ENCODE measurements around the gene STK32C. TPM values are rescaled to one million over a fixed set of nuclear protein-coding genes. Genes with fewer than 3 reads are reported as not detected.
A peak's percentile ranks its signal among the peaks of the same experiment; 100 is the strongest.

The STK32C gene
- total and polyA plus RNA-seq, 4 donors, result 4.9 to 12.4 (median 9.7) TPM

DNA sequence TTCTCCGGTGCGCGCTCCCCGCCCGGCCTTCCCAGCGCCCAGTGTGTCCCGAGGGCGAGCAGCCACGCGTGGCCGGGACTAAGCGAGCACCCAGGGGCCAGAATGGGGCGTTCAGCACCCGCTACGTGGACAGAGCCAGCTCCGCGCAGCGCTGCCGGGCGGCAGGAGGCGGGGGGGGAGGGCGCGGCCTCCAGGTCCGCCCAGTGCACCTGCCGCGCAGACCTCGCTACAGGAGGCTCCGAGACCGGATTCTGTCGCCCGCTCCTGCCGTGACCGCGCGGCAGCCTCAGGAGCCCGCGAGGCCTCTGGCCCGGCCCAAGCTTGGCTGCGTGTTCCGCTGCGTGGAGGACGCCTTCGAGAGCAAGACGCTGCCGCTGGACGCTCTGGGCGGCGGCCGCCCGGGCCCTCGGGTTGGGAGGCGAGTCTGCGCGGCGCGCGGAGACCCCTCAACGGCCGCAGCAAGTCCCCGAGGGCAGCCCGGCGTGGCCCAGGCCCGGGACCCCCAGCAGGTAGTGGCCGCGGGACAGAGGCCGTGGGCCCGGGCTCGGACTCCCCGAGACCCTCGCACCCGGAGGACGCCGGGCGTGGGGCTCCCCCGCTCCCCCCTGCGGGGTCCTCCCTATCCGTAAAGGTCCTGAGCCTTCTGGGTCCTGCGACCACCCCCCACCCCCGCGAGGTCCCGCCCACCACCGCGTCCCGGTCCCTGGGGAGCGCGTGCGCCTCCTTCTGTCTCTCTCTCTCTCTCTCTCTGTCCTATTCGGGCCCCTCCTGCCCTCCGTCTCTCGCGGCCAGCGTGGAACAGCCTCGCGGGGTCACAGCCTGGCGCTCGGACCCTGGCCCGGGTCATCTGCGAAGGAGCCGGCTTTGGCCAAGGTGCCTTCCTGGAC, 121.9 kb downstream of the STK32C start:
- intact Hi-C loops (cut with DNase I), result no loop called here
- H3K27me3 ChIP-seq (ENCODE audit: control insufficient read depth in 1 of 2, insufficient read depth in 2 of 2, low read length in 1 of 2), result no peaks in the 10 kb centered on the region
- H3K36me3 ChIP-seq (ENCODE audit: control insufficient read depth in 1 of 2, insufficient read depth in 2 of 2, low read length in 1 of 2), result no peaks in the 10 kb centered on the region
- no peaks in the 10 kb centered on the region for H3K4me1 ChIP-seq (ENCODE audit: control insufficient read depth in 1 of 2, insufficient read depth in 2 of 2, low read length in 2 of 2)
- WGBS, 2 donors, result 3 to 4% methylated on average over 75 to 99 of the region's 99 CpGs
- H3K4me3 ChIP-seq (ENCODE audit: low read length in 2 of 2), result peak overlapping the region in 1 of 2 donors; percentile 42
- no peaks in the 10 kb centered on the region for H3K9me3 ChIP-seq (ENCODE audit: control insufficient read depth, low read length)
- ATAC-seq (ENCODE audit: low FRiP score) (peak; percentile 69), DNase-seq (no peak)
- no peak overlapping the region for H3K27ac ChIP-seq (ENCODE audit: low read depth in 1 of 2, low read length in 2 of 2)

DNA sequence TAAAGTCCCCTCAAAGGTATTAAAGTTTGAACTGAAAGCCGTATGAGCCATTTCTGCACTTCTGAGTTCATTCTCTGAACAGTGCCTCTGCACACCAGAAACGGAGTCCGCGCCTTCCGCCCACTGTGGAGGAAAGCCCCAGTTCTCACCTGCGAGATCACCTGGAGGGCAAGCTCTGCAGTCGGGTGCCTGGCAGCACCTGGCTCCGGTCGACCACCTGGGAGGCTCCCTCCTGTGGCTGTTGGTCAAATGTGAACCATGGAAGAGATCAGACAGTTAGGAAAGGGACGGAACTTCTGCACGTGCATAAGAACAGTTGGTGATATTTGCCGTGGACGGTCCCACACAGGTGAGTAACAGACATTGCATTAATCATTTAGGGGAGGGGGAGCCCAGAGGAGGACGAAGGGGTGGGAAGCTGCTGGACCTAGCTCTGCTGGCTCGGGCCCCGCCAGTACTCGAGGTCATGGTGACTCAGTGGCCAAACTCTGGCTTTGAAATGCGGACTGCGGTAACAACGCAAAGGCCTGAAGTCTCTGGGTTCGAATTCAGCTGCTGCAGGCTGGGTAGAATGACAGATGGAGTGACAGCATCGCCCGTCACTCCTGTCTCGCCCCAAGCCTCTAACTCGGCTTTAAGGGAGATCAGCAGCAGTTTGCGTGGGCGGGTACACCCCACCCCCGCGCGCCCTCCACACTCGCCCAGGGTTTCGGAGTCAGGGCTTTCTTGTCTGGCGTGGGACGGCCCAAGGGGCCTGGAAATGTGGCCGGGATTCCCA, 122.7 kb downstream of the STK32C start:
- intact Hi-C loops (cut with DNase I), result no loop called here
- H3K9me3 ChIP-seq (ENCODE audit: control insufficient read depth, low read length), result no peaks in the 10 kb centered on the region
- no peaks in the 10 kb centered on the region for H3K36me3 ChIP-seq (ENCODE audit: control insufficient read depth in 1 of 2, insufficient read depth in 2 of 2, low read length in 1 of 2)
- ATAC-seq (ENCODE audit: low FRiP score) (no peak), DNase-seq (peak in 1 of 2 donors; percentile 36)
- no peak overlapping the region for H3K27ac ChIP-seq (ENCODE audit: low read depth in 1 of 2, low read length in 2 of 2)
- H3K4me3 ChIP-seq (ENCODE audit: low read length in 2 of 2), result no peak overlapping the region
- WGBS, 2 donors, result 40 to 42% methylated on average over 35 of the region's 35 CpGs
- no peaks in the 10 kb centered on the region for H3K4me1 ChIP-seq (ENCODE audit: control insufficient read depth in 1 of 2, insufficient read depth in 2 of 2, low read length in 2 of 2)
- H3K27me3 ChIP-seq (ENCODE audit: control insufficient read depth in 1 of 2, insufficient read depth in 2 of 2, low read length in 1 of 2), result no peaks in the 10 kb centered on the region

GRCh38 chr10:132183046-132183445, 124.7 kb downstream of the STK32C start:
- Histone ChIP-seq H3K27me3 (ENCODE audit: control insufficient read depth in 1 of 2, insufficient read depth in 2 of 2, low read length in 1 of 2) (no peaks in the 10 kb centered on the region), H3K27ac (ENCODE audit: low read depth in 1 of 2, low read length in 2 of 2) (no peak overlapping the region), H3K9me3 (ENCODE audit: control insufficient read depth, low read length) (no peaks in the 10 kb centered on the region), H3K4me1 (ENCODE audit: control insufficient read depth in 1 of 2, insufficient read depth in 2 of 2, low read length in 2 of 2) (no peaks in the 10 kb centered on the region), H3K4me3 (ENCODE audit: low read length in 2 of 2) (no peak overlapping the region), H3K36me3 (ENCODE audit: control insufficient read depth in 1 of 2, insufficient read depth in 2 of 2, low read length in 1 of 2) (no peaks in the 10 kb centered on the region)
- DNase-seq (peak in 1 of 2 donors; percentile 33), ATAC-seq (ENCODE audit: low FRiP score) (no peak)
- intact Hi-C loops (cut with DNase I), result no loop called here
- 67 to 68% methylated on average over 8 of the region's 8 CpGs for whole genome bisulfite sequencing, 2 donors

GRCh38 chr10:132182591-132182990, 125.2 kb downstream of the STK32C start:
- H3K4me3 ChIP-seq (ENCODE audit: low read length in 2 of 2), result no peak overlapping the region
- ATAC-seq (ENCODE audit: low FRiP score), result no peak
- intact Hi-C loops (cut with DNase I), result no loop called here
- H3K27ac ChIP-seq (ENCODE audit: low read depth in 1 of 2, low read length in 2 of 2), result no peak overlapping the region
- no peaks in the 10 kb centered on the region for H3K36me3 ChIP-seq (ENCODE audit: control insufficient read depth in 1 of 2, insufficient read depth in 2 of 2, low read length in 1 of 2)
- peak in 1 of 2 donors; percentile 8 for DNase-seq
- WGBS, 2 donors, result 82 to 84% methylated on average over 7 of the region's 7 CpGs
- no peaks in the 10 kb centered on the region for H3K9me3 ChIP-seq (ENCODE audit: control insufficient read depth, low read length)
- H3K4me1 ChIP-seq (ENCODE audit: control insufficient read depth in 1 of 2, insufficient read depth in 2 of 2, low read length in 2 of 2), result no peaks in the 10 kb centered on the region
- no peaks in the 10 kb centered on the region for H3K27me3 ChIP-seq (ENCODE audit: control insufficient read depth in 1 of 2, insufficient read depth in 2 of 2, low read length in 1 of 2)

DNA sequence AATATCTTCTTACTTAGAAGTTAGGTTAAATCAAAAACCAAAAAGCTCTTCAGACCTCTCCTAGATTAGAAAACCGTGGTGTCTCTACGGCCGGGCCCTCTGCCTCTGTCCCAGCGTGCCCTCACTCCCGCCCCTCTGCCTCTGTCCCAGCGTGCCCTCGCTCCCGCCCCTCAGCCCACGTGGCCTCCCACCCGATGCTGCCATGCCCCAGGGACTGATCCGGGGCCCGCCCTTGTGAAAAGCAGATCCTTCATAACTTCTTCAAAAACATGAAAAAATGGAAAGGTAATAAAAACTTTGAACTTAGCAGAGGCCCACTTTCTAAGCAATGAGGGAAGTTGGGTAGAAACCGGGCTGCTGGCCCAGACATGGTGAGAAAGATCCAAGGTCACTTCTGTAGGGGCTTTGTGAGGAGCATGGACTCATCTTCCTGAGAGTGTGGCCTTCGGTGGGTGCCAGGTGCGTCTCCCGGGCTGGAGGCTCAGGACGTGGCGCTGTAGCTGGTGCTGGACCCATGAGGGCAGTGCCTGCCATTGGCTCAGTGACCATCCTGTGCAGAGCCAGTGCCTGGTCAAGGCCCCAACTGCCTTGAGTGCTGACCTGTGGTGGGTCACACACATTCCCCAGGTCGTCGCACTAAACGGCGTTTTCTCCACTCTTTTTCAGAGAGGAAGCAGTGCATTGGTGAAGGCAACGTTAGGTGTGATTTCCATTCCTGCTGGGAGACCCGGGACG, 125.9 kb downstream of the STK32C start:
- WGBS, 2 donors, result 64 to 68% methylated on average over 25 of the region's 25 CpGs
- H3K4me1 ChIP-seq (ENCODE audit: control insufficient read depth in 1 of 2, insufficient read depth in 2 of 2, low read length in 2 of 2), result no peaks in the 10 kb centered on the region
- no peaks in the 10 kb centered on the region for H3K36me3 ChIP-seq (ENCODE audit: control insufficient read depth in 1 of 2, insufficient read depth in 2 of 2, low read length in 1 of 2)
- intact Hi-C loops (cut with DNase I), result no loop called here
- no peak overlapping the region for H3K27ac ChIP-seq (ENCODE audit: low read depth in 1 of 2, low read length in 2 of 2)
- H3K27me3 ChIP-seq (ENCODE audit: control insufficient read depth in 1 of 2, insufficient read depth in 2 of 2, low read length in 1 of 2), result no peaks in the 10 kb centered on the region
- ATAC-seq (ENCODE audit: low FRiP score) (no peak), DNase-seq (peak in 1 of 2 donors; percentile 63)
- no peaks in the 10 kb centered on the region for H3K9me3 ChIP-seq (ENCODE audit: control insufficient read depth, low read length)
- no peak overlapping the region for H3K4me3 ChIP-seq (ENCODE audit: low read length in 2 of 2)

DNA sequence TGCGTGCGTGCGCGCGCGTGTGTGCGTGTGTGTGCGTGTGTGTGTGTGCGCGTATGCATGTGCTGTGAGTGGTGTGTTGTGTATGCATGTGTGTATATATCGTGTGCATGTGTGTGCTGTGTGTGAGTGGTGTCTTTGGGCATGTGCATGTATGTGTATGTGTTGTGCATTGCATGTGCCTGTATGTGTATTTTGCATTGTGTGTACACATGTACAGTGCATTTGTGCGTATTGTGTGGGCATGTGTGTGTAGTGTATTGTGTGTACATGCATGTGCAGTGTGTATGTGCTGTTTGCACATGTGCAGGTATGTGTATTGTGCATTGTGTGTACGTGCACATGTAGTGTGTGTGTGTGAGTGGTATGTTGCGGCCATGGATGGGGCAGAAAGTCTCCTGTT, 127.0 kb downstream of the STK32C start:
- no peaks in the 10 kb centered on the region for H3K4me1 ChIP-seq (ENCODE audit: control insufficient read depth in 1 of 2, insufficient read depth in 2 of 2, low read length in 2 of 2)
- WGBS, 2 donors, result 51 to 62% methylated on average over 12 to 14 of the region's 14 CpGs
- no peak overlapping the region for H3K27ac ChIP-seq (ENCODE audit: low read depth in 1 of 2, low read length in 2 of 2)
- no peak for ATAC-seq (ENCODE audit: low FRiP score)
- no peak overlapping the region for H3K4me3 ChIP-seq (ENCODE audit: low read length in 2 of 2)
- intact Hi-C loops (cut with DNase I), result no loop called here
- H3K9me3 ChIP-seq (ENCODE audit: control insufficient read depth, low read length), result no peaks in the 10 kb centered on the region
- DNase-seq, result no peak
- H3K27me3 ChIP-seq (ENCODE audit: control insufficient read depth in 1 of 2, insufficient read depth in 2 of 2, low read length in 1 of 2), result no peaks in the 10 kb centered on the region
- no peaks in the 10 kb centered on the region for H3K36me3 ChIP-seq (ENCODE audit: control insufficient read depth in 1 of 2, insufficient read depth in 2 of 2, low read length in 1 of 2)

- H3K4me1 ChIP-seq (ENCODE audit: control insufficient read depth in 1 of 2, insufficient read depth in 2 of 2, low read length in 2 of 2), result no peaks in the 10 kb centered on the region
- no peaks in the 10 kb centered on the region for H3K36me3 ChIP-seq (ENCODE audit: control insufficient read depth in 1 of 2, insufficient read depth in 2 of 2, low read length in 1 of 2)
- no peaks in the 10 kb centered on the region for H3K27me3 ChIP-seq (ENCODE audit: control insufficient read depth in 1 of 2, insufficient read depth in 2 of 2, low read length in 1 of 2)
- 74 to 76% methylated on average over 16 of the region's 16 CpGs for WGBS, 2 donors
- DNase-seq (peak in 1 of 2 donors; percentile 54), ATAC-seq (ENCODE audit: low FRiP score) (no peak)
- no peak overlapping the region for H3K4me3 ChIP-seq (ENCODE audit: low read length in 2 of 2)
- H3K9me3 ChIP-seq (ENCODE audit: control insufficient read depth, low read length), result no peaks in the 10 kb centered on the region
- no peak overlapping the region for H3K27ac ChIP-seq (ENCODE audit: low read depth in 1 of 2, low read length in 2 of 2)
- intact Hi-C loops (cut with DNase I), result no loop called here
Observed at GRCh38 chr10:132179551-132180392, 128.0 kb downstream of the STK32C start.
